WTC11 (cell line): ENCODE results near the gene ADAMTS10. TPM values are rescaled to one million over a fixed set of nuclear protein-coding genes. Genes with fewer than 3 reads are reported as not detected.

ENCODE experiments used
- ATAC-seq: fragments of 200-7000 bp; cut with Tn5 transposase; 2 replicates; pipeline ENCODE4 v1.10.0; 2021; ENCODE audit warnings: mild to moderate bottlenecking, moderate library complexity
- CTCF ChIA-PET: fragments of 300-600 bp; sonication (Branson Sonifier 250); formaldehyde crosslinking; loops from one replicate; lab custom pipeline; 2021; ENCODE audit warnings: antibody characterized with exemption; lab: Charles Lee
- POLR2A ChIA-PET: fragments of 350-600 bp; sonication (Branson Sonifier 250); formaldehyde crosslinking; loops from one replicate; lab custom pipeline; 2021; ENCODE audit warnings: antibody characterized with exemption; lab: Charles Lee
- DNase-seq: peaks from one replicate; pipeline ENCODE4 v3.0.0; 2021; ENCODE audit warnings: low spot score
- H3K27ac Mint-ChIP-seq: 2 replicates; pipeline ENCODE4 v1.8.0; 2021; ENCODE audit warnings: mixed read lengths
- H3K27me3 Mint-ChIP-seq: 2 replicates; pipeline ENCODE4 v1.8.0; 2021; ENCODE audit warnings: low read depth, mild to moderate bottlenecking, moderate library complexity, mixed read lengths
- H3K36me3 Mint-ChIP-seq: 2 replicates; pipeline ENCODE4 v1.8.0; 2021; ENCODE audit warnings: mixed read lengths
- H3K4me1 Mint-ChIP-seq: 2 replicates; pipeline ENCODE4 v1.8.0; 2022; ENCODE audit warnings: mixed read lengths
- H3K4me3 Mint-ChIP-seq: 2 replicates; pipeline ENCODE4 v1.8.0; 2021; ENCODE audit warnings: mild to moderate bottlenecking, moderate library complexity, mixed read lengths
- H3K9me3 Mint-ChIP-seq: 2 replicates; pipeline ENCODE4 v1.8.0; 2021; ENCODE audit warnings: mixed read lengths
- ATF1 ChIP-seq: sonication (generic); formaldehyde crosslinking; IDR thresholded peaks from 2 replicates; pipeline ENCODE4 v1.8.1; 2023; ENCODE audit warnings: mild to moderate bottlenecking, moderate library complexity, missing genetic modification reagents
- ATF2 ChIP-seq: sonication (generic); formaldehyde crosslinking; IDR thresholded peaks from 2 replicates; pipeline ENCODE4 v1.8.1; 2022; ENCODE audit warnings: low read depth, missing genetic modification reagents, borderline replicate concordance
- CBFB ChIP-seq: sonication (generic); formaldehyde crosslinking; IDR thresholded peaks from 2 replicates; pipeline ENCODE4 v1.8.1; 2022; ENCODE audit warnings: mild to moderate bottlenecking, low read depth, missing genetic modification reagents
- ELF4 ChIP-seq: sonication (generic); formaldehyde crosslinking; IDR thresholded peaks from 2 replicates; pipeline ENCODE4 v1.8.1; 2022; ENCODE audit warnings: low read depth, mild to moderate bottlenecking, moderate library complexity, missing genetic modification reagents
- ESRRA ChIP-seq: sonication (generic); formaldehyde crosslinking; IDR thresholded peaks from 2 replicates; pipeline ENCODE4 v1.8.1; 2022; ENCODE audit warnings: mild to moderate bottlenecking, missing genetic modification reagents, borderline replicate concordance
- HMGA2 ChIP-seq: fragments of 250-450 bp; sonication (Bioruptor Pico); IDR thresholded peaks from 2 replicates; pipeline ENCODE4 v1.4.0; 2021; ENCODE audit warnings: mild to moderate bottlenecking, moderate library complexity
- IRF1 ChIP-seq: sonication (generic); formaldehyde crosslinking; IDR thresholded peaks from 2 replicates; pipeline ENCODE4 v1.8.0; 2023; ENCODE audit warnings: missing genetic modification reagents
- NFATC4 ChIP-seq: fragments of 250-450 bp; sonication (Bioruptor Pico); IDR thresholded peaks from 2 replicates; pipeline ENCODE4 v1.9.0; 2021; ENCODE audit warnings: mild to moderate bottlenecking
- NR1H2 ChIP-seq: sonication (generic); formaldehyde crosslinking; IDR thresholded peaks from 2 replicates; pipeline ENCODE4 v1.9.0; 2021; ENCODE audit warnings: mild to moderate bottlenecking, moderate library complexity, missing genetic modification reagents
- OVOL2 ChIP-seq: fragments of 250-450 bp; sonication (Bioruptor Pico); IDR thresholded peaks from 2 replicates; pipeline ENCODE4 v1.9.0; 2021; ENCODE audit warnings: mild to moderate bottlenecking, borderline replicate concordance
- PRDM15 ChIP-seq: sonication (generic); formaldehyde crosslinking; IDR thresholded peaks from 2 replicates; pipeline ENCODE4 v1.8.0; 2022; ENCODE audit warnings: missing genetic modification reagents
- RELA ChIP-seq: sonication (generic); formaldehyde crosslinking; IDR thresholded peaks from 2 replicates; pipeline ENCODE4 v1.8.1; 2022; ENCODE audit warnings: missing genetic modification reagents, mild to moderate bottlenecking, borderline replicate concordance
- SMAD4 ChIP-seq: sonication (generic); formaldehyde crosslinking; IDR thresholded peaks from 2 replicates; pipeline ENCODE4 v1.8.0; 2022; ENCODE audit warnings: mild to moderate bottlenecking, missing genetic modification reagents
- SP1 ChIP-seq: sonication (generic); formaldehyde crosslinking; conservative IDR thresholded peaks from 2 replicates; pipeline ENCODE4 v1.8.1; 2022; ENCODE audit warnings: missing genetic modification reagents
- ZMAT4 ChIP-seq: fragments of 250-450 bp; sonication (Bioruptor Pico); IDR thresholded peaks from 2 replicates; pipeline ENCODE4 v1.9.0; 2021; ENCODE audit warnings: mild to moderate bottlenecking
- ZNF219 ChIP-seq: sonication (generic); formaldehyde crosslinking; IDR thresholded peaks from 2 replicates; pipeline ENCODE4 v1.8.0; 2023; ENCODE audit warnings: missing genetic modification reagents, mild to moderate bottlenecking, borderline replicate concordance
- ZNF263 ChIP-seq: sonication (generic); formaldehyde crosslinking; IDR thresholded peaks from 2 replicates; pipeline ENCODE4 v1.8.1; 2022; ENCODE audit warnings: low read depth, mild to moderate bottlenecking, moderate library complexity, missing genetic modification reagents
- ZNF317 ChIP-seq: sonication (generic); formaldehyde crosslinking; IDR thresholded peaks from 2 replicates; pipeline ENCODE4 v1.8.1; 2023; ENCODE audit warnings: low read depth, mild to moderate bottlenecking, moderate library complexity, missing genetic modification reagents, borderline replicate concordance
- ZNF396 ChIP-seq: fragments of 250-450 bp; sonication (Bioruptor Pico); IDR thresholded peaks from 2 replicates; pipeline ENCODE4 v1.8.0; 2021; ENCODE audit warnings: mild to moderate bottlenecking, moderate library complexity, borderline replicate concordance
- ZNF423 ChIP-seq: fragments of 250-450 bp; sonication (Bioruptor Pico); IDR thresholded peaks from 2 replicates; pipeline ENCODE4 v2.1.2; 2022; ENCODE audit warnings: mild to moderate bottlenecking, moderate library complexity
- ZNF532 ChIP-seq: fragments of 250-450 bp; sonication (Bioruptor Pico); IDR thresholded peaks from 2 replicates; pipeline ENCODE4 v1.9.0; 2021; ENCODE audit warnings: mild to moderate bottlenecking, borderline replicate concordance
- ZNF671 ChIP-seq: fragments of 250-450 bp; sonication (Bioruptor Pico); IDR thresholded peaks from 2 replicates; pipeline ENCODE4 v1.8.0; 2021; ENCODE audit warnings: mild to moderate bottlenecking
- total RNA-seq: library from RNA; stranded (reverse); gene quantifications from 3 replicates; pipeline ENCODE4 v1.2.3, GENCODE V29; 2021
- TF ChIP-seq, protein P1 (sequence below): sonication (generic); formaldehyde crosslinking; IDR thresholded peaks from 2 replicates; pipeline ENCODE4 v1.8.1; 2022; ENCODE audit warnings: mild to moderate bottlenecking, missing genetic modification reagents, moderate library complexity, borderline replicate concordance
- TF ChIP-seq, protein P2 (sequence below): sonication (generic); formaldehyde crosslinking; IDR thresholded peaks from 2 replicates; pipeline ENCODE4 v1.8.1; 2023; ENCODE audit warnings: mild to moderate bottlenecking, missing genetic modification reagents, moderate library complexity

The ADAMTS10 gene
- total RNA-seq, 1 experiment from 2014 or later = 16.0 TPM

- H3K4me1 Mint-ChIP-seq = peaks cover 19% of the 10 kb centered on the region
Observed at GRCh38 chr19:8573316-8573715, 37.2 kb downstream of the ADAMTS10 start.

DNA sequence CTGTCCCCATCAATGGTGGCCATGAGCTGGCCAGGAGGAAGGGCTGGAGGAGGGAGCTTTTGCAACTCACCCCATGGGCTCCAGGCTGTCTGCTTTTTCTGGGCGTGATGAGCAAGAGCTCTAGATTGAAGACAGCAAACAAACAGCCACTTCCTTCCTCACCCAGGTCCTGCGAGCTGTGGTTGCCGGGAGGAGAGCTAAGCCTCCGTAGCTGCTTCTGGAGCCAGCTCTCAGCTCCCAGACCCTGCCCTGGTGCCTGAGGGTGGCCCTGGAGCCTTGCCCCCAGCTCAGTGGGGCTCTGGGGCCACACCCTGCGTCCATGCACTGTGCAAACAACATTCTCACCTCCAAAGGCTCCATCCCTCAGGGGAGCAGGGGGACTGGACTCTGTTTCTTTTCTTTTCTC lies 39.5 kb downstream of the ADAMTS10 start:
- H3K4me3 Mint-ChIP-seq = no peak overlapping the region
- 0 out of 2 replicates have a peak, but pooled peaks cover 3% of the 10 kb centered on the region for H3K27me3 Mint-ChIP-seq
- ATAC-seq = no peak
- no peak for DNase-seq
- no peaks in the 10 kb centered on the region for H3K36me3 Mint-ChIP-seq
- no peak overlapping the region for H3K27ac Mint-ChIP-seq
- H3K9me3 Mint-ChIP-seq = peaks cover 5% of the 10 kb centered on the region; the same call in 1 of the 2 replicates
- H3K4me1 Mint-ChIP-seq = peaks cover 6% of the 10 kb centered on the region
- POLR2A ChIA-PET = interaction anchor here (0.7 kb wide), 1 partner anchor 524 kb away, joined by 3 read pairs; no protein-coding TSS in a partner anchor
- CTCF ChIA-PET = interaction anchor here (0.7 to 3.0 kb wide), 5 partner anchors 8 to 60 kb away, joined by 3 to 29 read pairs (median 6); no protein-coding TSS in a partner anchor
- TF ChIP-seq IRF1 (CRISPR knock-in tag) (no peak), ZMAT4 (CRISPR knock-in tag) (no peak), PRDM15 (CRISPR knock-in tag) (no peak), ZNF423 (CRISPR knock-in tag) (no peak), ZNF263 (no peak), ZNF317 (CRISPR knock-in tag) (no peak), ZNF219 (no peak), ATF1 (CRISPR knock-in tag) (no peak), ELF4 (CRISPR knock-in tag) (no peak), ATF2 (no peak)
- TF ChIP-seq, protein P1, sequence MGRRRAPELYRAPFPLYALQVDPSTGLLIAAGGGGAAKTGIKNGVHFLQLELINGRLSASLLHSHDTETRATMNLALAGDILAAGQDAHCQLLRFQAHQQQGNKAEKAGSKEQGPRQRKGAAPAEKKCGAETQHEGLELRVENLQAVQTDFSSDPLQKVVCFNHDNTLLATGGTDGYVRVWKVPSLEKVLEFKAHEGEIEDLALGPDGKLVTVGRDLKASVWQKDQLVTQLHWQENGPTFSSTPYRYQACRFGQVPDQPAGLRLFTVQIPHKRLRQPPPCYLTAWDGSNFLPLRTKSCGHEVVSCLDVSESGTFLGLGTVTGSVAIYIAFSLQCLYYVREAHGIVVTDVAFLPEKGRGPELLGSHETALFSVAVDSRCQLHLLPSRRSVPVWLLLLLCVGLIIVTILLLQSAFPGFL (CRISPR knock-in tag) = no peak

More at GRCh38 chr19:8573316-8573715, 37.2 kb downstream of the ADAMTS10 start:
- Mint-ChIP-seq H3K9me3 (peaks cover 5% of the 10 kb centered on the region; the same call in 1 of the 2 replicates), H3K27ac (no peak overlapping the region)
- ChIA-PET CTCF (no interaction called here), POLR2A (no interaction called here)
- ATAC-seq (no peak), DNase-seq (no peak)
- TF ChIP-seq CBFB (CRISPR knock-in tag) (no peak), ZNF396 (no peak), ZNF671 (no peak), RELA (CRISPR knock-in tag) (no peak), ZNF532 (no peak), ZNF263 (no peak), HMGA2 (CRISPR knock-in tag) (no peak), SP1 (no peak), NR1H2 (CRISPR knock-in tag) (no peak), OVOL2 (CRISPR knock-in tag) (no peak), NFATC4 (CRISPR knock-in tag) (no peak), ESRRA (CRISPR knock-in tag) (no peak), SMAD4 (CRISPR knock-in tag) (no peak)
- TF ChIP-seq, protein P2, sequence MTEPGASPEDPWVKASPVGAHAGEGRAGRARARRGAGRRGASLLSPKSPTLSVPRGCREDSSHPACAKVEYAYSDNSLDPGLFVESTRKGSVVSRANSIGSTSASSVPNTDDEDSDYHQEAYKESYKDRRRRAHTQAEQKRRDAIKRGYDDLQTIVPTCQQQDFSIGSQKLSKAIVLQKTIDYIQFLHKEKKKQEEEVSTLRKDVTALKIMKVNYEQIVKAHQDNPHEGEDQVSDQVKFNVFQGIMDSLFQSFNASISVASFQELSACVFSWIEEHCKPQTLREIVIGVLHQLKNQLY (CRISPR knock-in tag) = no peak
- TF ChIP-seq, all 79 proteins: peak for 0
- H3K27me3 Mint-ChIP-seq = 0 out of 2 replicates have a peak, but pooled peaks cover 3% of the 10 kb centered on the region
- no peaks in the 10 kb centered on the region for H3K36me3 Mint-ChIP-seq
- no peak overlapping the region for H3K4me3 Mint-ChIP-seq
